GM19324 (cell line): ENCODE results near the gene HOMER2.
"Not testable (repeated sequence)": the region's sequence is repeated elsewhere in the genome, so short reads cannot be mapped to it uniquely, and the experiment has no call there.

Source experiments
- ATAC-seq: cut with Tn5 transposase; IDR thresholded peaks from one replicate; pipeline ENCODE4 v1.9.1; 2021; ENCODE audit warnings: mild to moderate bottlenecking, moderate library complexity; ENCODE audit not compliant: unreplicated experiment, low FRiP score

The HOMER2 gene

GRCh38 chr15:82952158-82953081 lies at the start of gene HOMER2:
HOMER2 (minus strand) TSS chr15:82952720; CDS start chr15:82952535, 185 bp downstream.
- ATAC-seq, result no peak

GRCh38 chr15:83000672-83001031 lies 48.1 kb upstream of the HOMER2 start:
- not testable (repeated sequence) for ATAC-seq

- ATAC-seq, result no peak
Measured at GRCh38 chr15:82999905-83000671, 47.6 kb upstream of the HOMER2 start.

GRCh38 chr15:82999426-82999825 lies 46.9 kb upstream of the HOMER2 start:
- no peak for ATAC-seq

- ATAC-seq, result no peak
Measured at GRCh38 chr15:82995938-82996337, 43.4 kb upstream of the HOMER2 start.

- ATAC-seq, result no peak
Measured at GRCh38 chr15:82995076-82995475, 42.6 kb upstream of the HOMER2 start.

GRCh38 chr15:82993144-82993543 lies 40.6 kb upstream of the HOMER2 start:
- no peak for ATAC-seq

- no peak for ATAC-seq
Measured at GRCh38 chr15:82992436-82992998, 40.0 kb upstream of the HOMER2 start.

- ATAC-seq, result peak; percentile 23
Measured at GRCh38 chr15:82986442-82986780, 33.9 kb upstream of the HOMER2 start.

- ATAC-seq, result peak; percentile 89
Measured at GRCh38 chr15:82985688-82986441, 33.3 kb upstream of the HOMER2 start, which contains the start of gene RAMAC. RAMAC (plus strand) TSS chr15:82986210; CDS start chr15:82989019, 2,809 bp downstream.

- no peak for ATAC-seq
Measured at GRCh38 chr15:82980981-82981380, 28.5 kb upstream of the HOMER2 start.

GRCh38 chr15:82979726-82980125 lies 27.2 kb upstream of the HOMER2 start:
- ATAC-seq, result no peak

- no peak for ATAC-seq
Measured at GRCh38 chr15:82978438-82978837, 25.9 kb upstream of the HOMER2 start.

- no peak for ATAC-seq
Measured at GRCh38 chr15:82977076-82977475, 24.6 kb upstream of the HOMER2 start.

GRCh38 chr15:82972990-82973389 lies 20.5 kb upstream of the HOMER2 start:
- ATAC-seq, result no peak

- ATAC-seq, result no peak
Measured at GRCh38 chr15:82971218-82971984, 18.9 kb upstream of the HOMER2 start.

GRCh38 chr15:82970696-82971095 lies 18.2 kb upstream of the HOMER2 start:
- no peak for ATAC-seq

GRCh38 chr15:82970078-82970686 lies 17.7 kb upstream of the HOMER2 start:
- ATAC-seq, result no peak

- no peak for ATAC-seq
Measured at GRCh38 chr15:82969353-82969752, 16.8 kb upstream of the HOMER2 start.
